Astrocyte (in vitro differentiated cells and primary cell): Measurements from ENCODE around the gene PCDHA1.

Source experiments
- EZH2 ChIP-seq: IDR thresholded peaks from 2 replicates; pipeline ENCODE4 v1.6.1; 2012; ENCODE audit warnings: mild to moderate bottlenecking, low read length, inconsistent platforms; ENCODE audit not compliant: insufficient read depth
- TF ChIP-seq, protein P1 (sequence below): IDR thresholded peaks from 2 replicates; pipeline ENCODE4 v1.5.1; 2011; ENCODE audit warnings: low read depth, mild to moderate bottlenecking, inconsistent platforms, low read length, moderate library complexity; ENCODE audit not compliant: insufficient read depth

DNA sequence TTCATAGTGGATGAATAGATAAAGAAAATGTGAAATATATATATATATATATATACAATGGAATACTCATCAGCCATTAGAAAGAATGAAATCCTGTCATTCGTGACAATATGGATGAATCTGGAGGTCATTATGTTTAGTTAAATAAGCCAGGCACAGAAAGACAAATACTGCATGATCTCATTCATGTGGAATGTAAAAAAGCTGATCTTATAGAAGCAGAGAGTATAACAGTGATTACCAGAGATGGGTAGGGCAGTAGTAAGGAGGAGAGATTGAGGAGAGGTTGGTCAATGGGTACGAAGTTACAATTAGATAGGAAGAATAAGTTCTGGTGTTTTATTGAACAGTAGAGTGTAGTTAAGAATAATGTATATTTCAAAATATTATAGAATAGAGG, 160.6 kb downstream of the PCDHA1 start:
- TF ChIP-seq, protein P1, sequence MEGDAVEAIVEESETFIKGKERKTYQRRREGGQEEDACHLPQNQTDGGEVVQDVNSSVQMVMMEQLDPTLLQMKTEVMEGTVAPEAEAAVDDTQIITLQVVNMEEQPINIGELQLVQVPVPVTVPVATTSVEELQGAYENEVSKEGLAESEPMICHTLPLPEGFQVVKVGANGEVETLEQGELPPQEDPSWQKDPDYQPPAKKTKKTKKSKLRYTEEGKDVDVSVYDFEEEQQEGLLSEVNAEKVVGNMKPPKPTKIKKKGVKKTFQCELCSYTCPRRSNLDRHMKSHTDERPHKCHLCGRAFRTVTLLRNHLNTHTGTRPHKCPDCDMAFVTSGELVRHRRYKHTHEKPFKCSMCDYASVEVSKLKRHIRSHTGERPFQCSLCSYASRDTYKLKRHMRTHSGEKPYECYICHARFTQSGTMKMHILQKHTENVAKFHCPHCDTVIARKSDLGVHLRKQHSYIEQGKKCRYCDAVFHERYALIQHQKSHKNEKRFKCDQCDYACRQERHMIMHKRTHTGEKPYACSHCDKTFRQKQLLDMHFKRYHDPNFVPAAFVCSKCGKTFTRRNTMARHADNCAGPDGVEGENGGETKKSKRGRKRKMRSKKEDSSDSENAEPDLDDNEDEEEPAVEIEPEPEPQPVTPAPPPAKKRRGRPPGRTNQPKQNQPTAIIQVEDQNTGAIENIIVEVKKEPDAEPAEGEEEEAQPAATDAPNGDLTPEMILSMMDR = no peak
- TF ChIP-seq EZH2 = no peak
